ENCODE results near the gene ABLIM1. TPM values are rescaled to one million over a fixed set of nuclear protein-coding genes. Genes with fewer than 3 reads are reported as not detected.

ABLIM1 gene
- total RNA-seq, 6 donors from 2014 or later: 92.2 to 153 (median 131) TPM

DNA sequence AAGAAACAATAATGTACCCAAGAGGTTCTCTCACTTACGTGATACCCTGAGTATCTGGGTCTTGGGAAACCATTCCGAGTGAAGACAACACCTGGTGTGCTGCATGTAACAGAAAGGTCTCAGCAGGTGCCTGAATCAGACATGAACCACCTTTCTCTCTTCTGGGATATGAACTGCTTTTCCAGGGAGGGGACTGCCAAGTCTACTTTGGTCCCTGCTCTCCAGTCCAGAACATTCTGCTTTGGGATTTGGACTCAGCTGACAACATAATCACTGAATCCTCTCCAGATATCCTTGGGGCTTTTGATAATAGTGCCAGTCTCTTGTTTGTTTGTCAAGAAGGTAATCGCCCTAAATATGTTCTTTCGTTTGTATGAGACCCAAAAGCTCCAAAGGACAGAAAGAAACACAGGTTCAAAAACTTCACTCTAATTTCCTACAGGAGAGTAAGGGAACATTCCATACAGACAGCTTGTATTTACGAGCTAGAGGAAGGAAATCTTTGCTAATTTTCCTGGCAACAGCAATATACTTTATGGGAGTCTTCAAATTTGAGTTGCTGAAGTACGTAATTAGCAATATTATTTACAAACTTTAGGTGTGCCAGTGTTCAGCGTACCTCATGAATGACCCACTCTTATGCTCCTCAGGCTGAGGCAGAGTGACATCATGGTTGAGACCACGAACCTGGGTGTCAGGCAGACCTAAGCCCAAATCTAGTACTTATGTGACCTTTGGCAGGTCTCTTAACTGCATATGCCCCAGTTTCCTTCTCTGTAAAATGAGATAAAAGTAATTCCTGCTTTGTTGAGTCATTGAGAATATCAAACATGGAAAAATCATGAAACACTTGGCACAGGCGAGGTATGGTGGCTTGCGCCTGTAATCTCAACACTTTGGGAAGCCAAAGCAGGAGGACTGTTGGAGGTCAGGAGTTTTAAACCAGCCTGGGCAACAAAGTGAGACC, 5.4 kb downstream of the ABLIM1 start:
- Histone ChIP-seq H3K4me3 (no peak overlapping the region), H3K36me3 (no peaks in the 10 kb centered on the region), H3K9me3 (no peaks in the 10 kb centered on the region), H3K4me1 (peaks cover 17 to 42% (median 21%) of the 10 kb centered on the region in 4 donors), H3K27me3 (no peaks in the 10 kb centered on the region), H3K27ac (peak overlapping the region; percentile 20 to 64 (median 30))
- DNase-seq (no peak), ATAC-seq (ENCODE audit: low FRiP score in 2 of 2) (no peak)
- TF ChIP-seq EP300 (IDR thresholded peaks at IDR 0.05): no peak
- TF ChIP-seq, protein P1, sequence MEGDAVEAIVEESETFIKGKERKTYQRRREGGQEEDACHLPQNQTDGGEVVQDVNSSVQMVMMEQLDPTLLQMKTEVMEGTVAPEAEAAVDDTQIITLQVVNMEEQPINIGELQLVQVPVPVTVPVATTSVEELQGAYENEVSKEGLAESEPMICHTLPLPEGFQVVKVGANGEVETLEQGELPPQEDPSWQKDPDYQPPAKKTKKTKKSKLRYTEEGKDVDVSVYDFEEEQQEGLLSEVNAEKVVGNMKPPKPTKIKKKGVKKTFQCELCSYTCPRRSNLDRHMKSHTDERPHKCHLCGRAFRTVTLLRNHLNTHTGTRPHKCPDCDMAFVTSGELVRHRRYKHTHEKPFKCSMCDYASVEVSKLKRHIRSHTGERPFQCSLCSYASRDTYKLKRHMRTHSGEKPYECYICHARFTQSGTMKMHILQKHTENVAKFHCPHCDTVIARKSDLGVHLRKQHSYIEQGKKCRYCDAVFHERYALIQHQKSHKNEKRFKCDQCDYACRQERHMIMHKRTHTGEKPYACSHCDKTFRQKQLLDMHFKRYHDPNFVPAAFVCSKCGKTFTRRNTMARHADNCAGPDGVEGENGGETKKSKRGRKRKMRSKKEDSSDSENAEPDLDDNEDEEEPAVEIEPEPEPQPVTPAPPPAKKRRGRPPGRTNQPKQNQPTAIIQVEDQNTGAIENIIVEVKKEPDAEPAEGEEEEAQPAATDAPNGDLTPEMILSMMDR (IDR thresholded peaks at IDR 0.05): no peak
- no peak for TF ChIP-seq POLR2AphosphoS5 (IDR thresholded peaks at IDR 0.05)
- no peak for TF ChIP-seq POLR2A (IDR thresholded peaks at IDR 0.05)
- 79 to 80% methylated on average over 10 of the region's 10 CpGs for WGBS, 2 donors

DNA sequence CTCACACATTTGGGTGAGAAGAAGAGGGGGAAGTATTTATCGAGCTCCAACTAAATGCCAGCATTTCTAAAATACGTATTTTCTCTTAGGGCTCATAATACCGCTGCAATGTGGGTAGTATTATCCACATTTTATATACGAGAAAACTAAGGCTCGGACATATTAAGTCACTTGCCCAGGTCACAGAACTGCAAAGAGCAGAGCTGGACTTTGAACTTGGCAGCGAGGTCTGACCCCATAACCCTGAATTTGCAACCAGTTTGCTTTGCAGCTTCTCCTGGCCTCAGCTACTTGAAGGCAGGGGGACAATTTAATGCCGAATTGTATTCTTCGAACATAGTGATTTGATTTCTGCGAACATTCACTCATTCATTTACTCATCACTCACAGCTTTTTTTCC, 7.2 kb downstream of the ABLIM1 start:
- H3K36me3 ChIP-seq: no peaks in the 10 kb centered on the region
- DNase-seq: no peak
- no peaks in the 10 kb centered on the region for H3K27me3 ChIP-seq
- ATAC-seq (ENCODE audit: low FRiP score in 2 of 2): no peak
- TF ChIP-seq POLR2A (IDR thresholded peaks at IDR 0.05): no peak
- no peak for TF ChIP-seq EP300 (IDR thresholded peaks at IDR 0.05)
- TF ChIP-seq, protein P1 (IDR thresholded peaks at IDR 0.05): no peak
- no peak for TF ChIP-seq POLR2AphosphoS5 (IDR thresholded peaks at IDR 0.05)
- no peaks in the 10 kb centered on the region for H3K9me3 ChIP-seq
- WGBS, 2 donors: 86 to 89% methylated on average over 9 of the region's 9 CpGs
- H3K4me1 ChIP-seq: peaks cover 17 to 49% (median 23%) of the 10 kb centered on the region in 4 donors
- peak overlapping the region in 1 of 4 donors; percentile 3 for H3K27ac ChIP-seq
- H3K4me3 ChIP-seq: no peak overlapping the region

DNA sequence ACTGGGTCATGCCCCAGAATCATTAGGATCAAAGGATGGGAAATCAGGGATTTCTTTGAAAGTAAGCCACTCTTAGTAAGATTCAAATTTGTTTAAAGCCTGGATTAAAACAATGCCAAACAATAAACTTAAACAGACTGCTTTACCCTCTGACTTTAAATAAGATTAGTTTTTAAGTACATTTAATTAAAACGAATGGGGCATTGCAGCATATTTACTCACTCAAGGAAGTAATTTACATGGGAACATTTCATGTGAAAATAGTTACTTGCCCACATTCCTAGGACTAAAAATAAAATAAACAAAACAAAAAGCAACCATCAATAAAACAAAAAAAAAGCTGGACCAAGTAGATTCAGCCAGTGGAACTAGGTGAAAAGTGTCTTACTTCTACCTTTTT, 7.8 kb downstream of the ABLIM1 start:
- Histone ChIP-seq H3K27ac (peak overlapping the region in 2 of 4 donors; percentile 12 to 26), H3K4me1 (peaks cover 17 to 54% (median 25%) of the 10 kb centered on the region in 4 donors), H3K27me3 (no peaks in the 10 kb centered on the region), H3K4me3 (no peak overlapping the region), H3K36me3 (no peaks in the 10 kb centered on the region), H3K9me3 (no peaks in the 10 kb centered on the region)
- WGBS, 2 donors: 29 to 37% methylated on average over 1 of the region's 1 CpG
- no peak for DNase-seq
- ATAC-seq (ENCODE audit: low FRiP score in 2 of 2): no peak
- no peak for TF ChIP-seq EP300 (IDR thresholded peaks at IDR 0.05)

DNA sequence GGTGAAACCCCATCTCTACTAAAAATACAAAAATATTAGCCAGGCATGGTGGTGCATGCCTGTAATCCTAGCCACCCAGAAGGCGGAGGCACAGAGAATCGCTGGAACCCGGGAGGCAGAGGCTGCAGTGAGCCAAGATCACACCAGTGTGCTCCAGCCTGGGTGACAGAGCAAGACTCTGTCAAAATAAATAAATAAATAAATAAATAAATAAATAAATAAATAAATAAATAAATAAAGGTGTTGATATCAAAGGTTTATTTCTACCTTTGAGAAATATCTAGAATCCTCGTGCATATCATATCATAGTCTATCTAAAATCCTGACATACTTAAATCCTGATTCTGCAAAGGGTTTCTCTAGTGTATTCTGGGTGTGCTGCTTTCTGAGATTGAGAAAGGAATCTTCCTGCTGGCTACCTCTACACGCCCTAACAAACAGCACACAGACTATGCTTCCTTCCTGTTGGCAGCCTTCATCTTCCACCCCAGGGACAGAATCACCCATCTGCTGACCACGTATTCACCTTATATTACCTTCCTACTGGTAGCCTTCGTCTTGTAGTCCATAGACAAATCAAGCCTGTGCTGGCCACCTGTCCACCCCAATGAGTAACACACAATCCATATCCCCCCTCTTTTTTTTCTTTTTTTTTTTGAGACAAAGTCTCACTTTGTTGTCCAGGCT, 8.7 kb downstream of the ABLIM1 start:
- 73 to 76% methylated on average over 7 of the region's 7 CpGs for WGBS, 2 donors
- DNase-seq (no peak), ATAC-seq (ENCODE audit: low FRiP score in 2 of 2) (no peak)
- Histone ChIP-seq H3K27ac (peak overlapping the region in 1 of 4 donors; percentile 12), H3K4me3 (no peak overlapping the region), H3K4me1 (peaks cover 17 to 50% (median 26%) of the 10 kb centered on the region in 4 donors), H3K36me3 (no peaks in the 10 kb centered on the region), H3K27me3 (no peaks in the 10 kb centered on the region), H3K9me3 (no peaks in the 10 kb centered on the region)
- TF ChIP-seq POLR2AphosphoS5 (IDR thresholded peaks at IDR 0.05): no peak
- no peak for TF ChIP-seq EP300 (IDR thresholded peaks at IDR 0.05)
- no peak for TF ChIP-seq POLR2A (IDR thresholded peaks at IDR 0.05)
- TF ChIP-seq, protein P1 (IDR thresholded peaks at IDR 0.05): no peak

DNA sequence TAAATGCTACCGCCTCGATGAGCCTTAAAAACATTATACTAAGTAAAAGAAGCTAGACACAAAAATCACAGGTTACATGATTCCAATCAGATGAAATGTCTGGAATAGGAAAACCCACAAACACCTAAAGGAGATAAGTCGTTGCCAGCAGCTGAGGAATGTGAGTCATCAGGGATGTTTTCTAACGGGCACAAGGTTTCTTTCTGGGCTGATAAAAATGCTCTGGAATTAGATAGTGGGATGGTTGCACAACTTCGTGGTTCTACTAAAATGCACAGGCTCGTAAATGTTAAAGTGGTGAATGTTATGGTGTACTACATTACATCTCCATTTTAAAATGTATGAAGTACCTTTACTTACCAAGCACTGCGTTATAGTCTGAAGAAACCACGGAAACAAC, 9.7 kb downstream of the ABLIM1 start:
- TF ChIP-seq, protein P1 (IDR thresholded peaks at IDR 0.05): no peak
- TF ChIP-seq POLR2A (IDR thresholded peaks at IDR 0.05) (no peak), EP300 (IDR thresholded peaks at IDR 0.05) (no peak)
- ATAC-seq (ENCODE audit: low FRiP score in 2 of 2) (peak in 1 of 2 donors; percentile 43), DNase-seq (no peak)
- Histone ChIP-seq H3K4me3 (no peak overlapping the region), H3K36me3 (no peaks in the 10 kb centered on the region), H3K27ac (peak overlapping the region in 2 of 4 donors; percentile 22 to 37), H3K27me3 (no peaks in the 10 kb centered on the region), H3K9me3 (no peaks in the 10 kb centered on the region), H3K4me1 (peaks cover 17 to 44% (median 24%) of the 10 kb centered on the region in 4 donors)
- 59 to 62% methylated on average over 8 of the region's 8 CpGs for WGBS, 2 donors
